Liver (tissue), 3 donors: Measurements from ENCODE around the gene DUSP8.

ENCODE experiments used
- CTCF ChIP-seq: fragments of 150-350 bp; IDR thresholded peaks from 2 replicates; pipeline ENCODE4 v1.5.1; 2017; ENCODE audit warnings: improper control_type of control experiment, low read depth, low read length; ENCODE audit not compliant: missing input control
- EGR1 ChIP-seq, 2 donors: IDR thresholded peaks; 2 replicates each; pipeline ENCODE4 v1.6.1; 2016 to 2018; ENCODE audit warnings: antibody characterized with exemption in 2 of 2, low read depth in 2 of 2
- GABPA ChIP-seq, 2 donors: IDR thresholded peaks in 1 of 2; conservative IDR thresholded peaks in 1 of 2; 2 replicates each; pipeline ENCODE4 v1.6.1; 2016; ENCODE audit warnings: antibody characterized with exemption in 2 of 2, mild to moderate bottlenecking in 1 of 2, moderate library complexity in 1 of 2
- HNF4A ChIP-seq, 2 donors: conservative IDR thresholded peaks; 2 replicates each; pipeline ENCODE4 v1.6.1; 2016; ENCODE audit warnings: antibody characterized with exemption in 2 of 2, mild to moderate bottlenecking in 2 of 2
- JUND ChIP-seq, 2 donors: IDR thresholded peaks; 2 replicates each; pipeline ENCODE4 v1.6.1; 2016; ENCODE audit warnings: antibody characterized with exemption in 2 of 2
- MAX ChIP-seq: IDR thresholded peaks from 2 replicates; pipeline ENCODE4 v1.6.1; 2016; ENCODE audit warnings: antibody characterized with exemption
- RAD21 ChIP-seq, 2 donors: IDR thresholded peaks; 2 replicates each; pipeline ENCODE4 v1.6.1; 2016; ENCODE audit warnings: antibody characterized with exemption in 2 of 2, mild to moderate bottlenecking in 2 of 2
- REST ChIP-seq: IDR thresholded peaks from 2 replicates; pipeline ENCODE4 v1.6.1; 2016; ENCODE audit warnings: antibody characterized with exemption, mild to moderate bottlenecking
- RXRA ChIP-seq, 2 donors: IDR thresholded peaks; 2 replicates each; pipeline ENCODE4 v1.6.1; 2017 to 2018; ENCODE audit warnings: antibody characterized with exemption in 2 of 2, mild to moderate bottlenecking in 1 of 2
- YY1 ChIP-seq: IDR thresholded peaks from 2 replicates; pipeline ENCODE4 v1.6.1; 2016; ENCODE audit warnings: antibody characterized with exemption, mild to moderate bottlenecking
- ZBTB33 ChIP-seq: IDR thresholded peaks from 2 replicates; pipeline ENCODE4 v1.6.1; 2016; ENCODE audit warnings: antibody characterized with exemption
- donor health status: healthy.
- donor health status: healthy.

GRCh38 chr11:1516273-1517067 is 55.6 kb downstream of the DUSP8 start:
- TF ChIP-seq REST (no peak), RAD21 (IDR thresholded peaks at IDR 0.05) (no peak), CTCF (no peak), EGR1 (IDR thresholded peaks at IDR 0.05; ENCODE audit: low read depth in 2 of 2) (no peak), YY1 (no peak), JUND (IDR thresholded peaks at IDR 0.05) (no peak), MAX (no peak), GABPA (IDR thresholded peaks at IDR 0.05 in 1 of 2, conservative IDR thresholded peaks at IDR 0.05 in 1 of 2) (no peak), HNF4A (conservative IDR thresholded peaks at IDR 0.05) (no peak), ZBTB33 (no peak), RXRA (IDR thresholded peaks at IDR 0.05) (no peak)
